Type B pancreatic cell (in vitro differentiated cells): ENCODE data around the gene MRPS18C. TPM values are rescaled to one million over a fixed set of nuclear protein-coding genes. Genes with fewer than 3 reads are reported as not detected.

Experiments used
- DNase-seq: peaks from one replicate; pipeline ENCODE4 v3.0.0; 2021; ENCODE audit warnings: mixed read lengths; ENCODE audit not compliant: unreplicated experiment; ENCODE audit errors: extremely low spot score
- H3K27ac Mint-ChIP-seq: 2 replicates; pipeline ENCODE4 v1.8.0; 2021; ENCODE audit warnings: mild to moderate bottlenecking, mixed read lengths
- H3K27me3 Mint-ChIP-seq: 2 replicates; pipeline ENCODE4 v1.8.0; 2021; ENCODE audit warnings: mixed read lengths
- H3K36me3 Mint-ChIP-seq: 2 replicates; pipeline ENCODE4 v1.8.0; 2021; ENCODE audit warnings: mixed read lengths
- H3K4me1 Mint-ChIP-seq: one replicate; pipeline ENCODE4 v1.8.0; 2021; ENCODE audit warnings: mixed read lengths; ENCODE audit not compliant: unreplicated experiment
- H3K4me3 Mint-ChIP-seq: 2 replicates; pipeline ENCODE4 v1.8.0; 2021; ENCODE audit warnings: mild to moderate bottlenecking, mixed read lengths
- H3K9me3 Mint-ChIP-seq: 2 replicates; pipeline ENCODE4 v1.8.0; 2021; ENCODE audit warnings: mixed read lengths
- total RNA-seq: library from RNA; stranded (reverse); gene quantifications from 2 replicates; pipeline ENCODE4 v1.2.1, GENCODE V29; 2021; ENCODE audit warnings: low replicate concordance
- TF ChIP-seq, protein P1 (sequence below): fragments of 200-600 bp; sonication (generic); conservative IDR thresholded peaks from 2 replicates; pipeline ENCODE4 v1.5.0; 2021; ENCODE audit warnings: antibody characterized with exemption, mild to moderate bottlenecking

Gene MRPS18C
- total RNA-seq, 1 donor from 2014 or later, result 50.1 TPM

DNA sequence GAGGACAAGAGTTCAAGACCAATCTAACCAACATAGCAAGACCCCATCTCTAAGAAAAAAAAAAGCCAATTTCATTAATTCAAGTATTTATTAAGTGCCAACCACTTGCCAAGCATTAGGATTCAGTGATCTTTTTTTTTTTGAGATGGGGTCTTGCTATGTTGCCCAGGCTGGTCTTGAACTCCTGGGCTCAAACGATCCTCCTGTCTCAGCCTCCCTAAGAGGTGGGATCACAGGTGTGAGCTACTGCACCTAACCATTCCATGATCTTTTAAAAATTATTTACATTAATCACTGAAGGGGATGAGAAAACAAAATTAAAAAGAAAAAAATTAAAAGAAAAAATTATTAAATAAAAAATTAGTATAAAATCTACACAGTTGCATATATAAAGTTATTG is 24.7 kb upstream of the MRPS18C start:
- Mint-ChIP-seq H3K4me3 (no peak overlapping the region), H3K27ac (no peak overlapping the region), H3K9me3 (no peaks in the 10 kb centered on the region), H3K36me3 (peaks cover 6% of the 10 kb centered on the region), H3K27me3 (no peaks in the 10 kb centered on the region), H3K4me1 (no peaks in the 10 kb centered on the region)
- no peak for DNase-seq
- TF ChIP-seq, protein P1, sequence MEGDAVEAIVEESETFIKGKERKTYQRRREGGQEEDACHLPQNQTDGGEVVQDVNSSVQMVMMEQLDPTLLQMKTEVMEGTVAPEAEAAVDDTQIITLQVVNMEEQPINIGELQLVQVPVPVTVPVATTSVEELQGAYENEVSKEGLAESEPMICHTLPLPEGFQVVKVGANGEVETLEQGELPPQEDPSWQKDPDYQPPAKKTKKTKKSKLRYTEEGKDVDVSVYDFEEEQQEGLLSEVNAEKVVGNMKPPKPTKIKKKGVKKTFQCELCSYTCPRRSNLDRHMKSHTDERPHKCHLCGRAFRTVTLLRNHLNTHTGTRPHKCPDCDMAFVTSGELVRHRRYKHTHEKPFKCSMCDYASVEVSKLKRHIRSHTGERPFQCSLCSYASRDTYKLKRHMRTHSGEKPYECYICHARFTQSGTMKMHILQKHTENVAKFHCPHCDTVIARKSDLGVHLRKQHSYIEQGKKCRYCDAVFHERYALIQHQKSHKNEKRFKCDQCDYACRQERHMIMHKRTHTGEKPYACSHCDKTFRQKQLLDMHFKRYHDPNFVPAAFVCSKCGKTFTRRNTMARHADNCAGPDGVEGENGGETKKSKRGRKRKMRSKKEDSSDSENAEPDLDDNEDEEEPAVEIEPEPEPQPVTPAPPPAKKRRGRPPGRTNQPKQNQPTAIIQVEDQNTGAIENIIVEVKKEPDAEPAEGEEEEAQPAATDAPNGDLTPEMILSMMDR, result no peak

DNA sequence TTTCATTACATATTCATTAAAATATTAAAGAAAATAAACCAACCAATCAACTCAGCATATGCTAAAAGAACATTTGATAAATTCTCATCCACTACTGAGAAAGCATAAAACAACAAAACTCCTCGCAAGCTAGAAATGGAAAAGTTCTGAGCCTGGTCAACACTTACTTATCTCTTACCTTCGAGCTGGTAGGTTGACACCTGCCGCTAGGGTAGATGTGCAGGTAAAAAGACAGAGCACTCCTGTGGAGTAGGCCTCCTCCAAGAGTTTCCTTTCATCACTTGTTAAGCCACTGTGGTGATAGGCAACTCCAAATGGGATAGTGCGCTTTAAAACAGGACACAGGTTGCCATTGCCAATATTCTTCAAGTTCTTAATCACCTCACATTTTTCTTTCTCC is 19.2 kb upstream of the MRPS18C start:
- Mint-ChIP-seq H3K4me3 (no peak overlapping the region), H3K27ac (no peak overlapping the region), H3K9me3 (no peaks in the 10 kb centered on the region), H3K4me1 (no peaks in the 10 kb centered on the region), H3K27me3 (no peaks in the 10 kb centered on the region), H3K36me3 (peaks cover 10% of the 10 kb centered on the region)
- DNase-seq, result no peak
- TF ChIP-seq, protein P1, result no peak

GRCh38 chr4:83438719-83439118 is 17.1 kb upstream of the MRPS18C start:
- Mint-ChIP-seq H3K4me1 (no peaks in the 10 kb centered on the region), H3K9me3 (no peaks in the 10 kb centered on the region), H3K36me3 (peaks cover 14% of the 10 kb centered on the region), H3K4me3 (no peak overlapping the region), H3K27me3 (no peaks in the 10 kb centered on the region), H3K27ac (no peak overlapping the region)
- DNase-seq, result no peak
- TF ChIP-seq, protein P1, result no peak

GRCh38 chr4:83440148-83440814 is 15.6 kb upstream of the MRPS18C start:
- Mint-ChIP-seq H3K36me3 (peaks cover 20% of the 10 kb centered on the region), H3K27me3 (no peaks in the 10 kb centered on the region), H3K4me3 (no peak overlapping the region), H3K4me1 (no peaks in the 10 kb centered on the region), H3K9me3 (no peaks in the 10 kb centered on the region), H3K27ac (no peak overlapping the region)
- no peak for DNase-seq
- TF ChIP-seq, protein P1, result no peak

GRCh38 chr4:83440899-83441298 is 15.0 kb upstream of the MRPS18C start:
- DNase-seq, result no peak
- Mint-ChIP-seq H3K27me3 (no peaks in the 10 kb centered on the region), H3K27ac (no peak overlapping the region), H3K36me3 (peaks cover 20% of the 10 kb centered on the region), H3K4me1 (no peaks in the 10 kb centered on the region), H3K9me3 (no peaks in the 10 kb centered on the region), H3K4me3 (no peak overlapping the region)
- TF ChIP-seq, protein P1, result no peak
